ENCODE measurements around the gene RPL15.
"Not testable (repeated sequence)": the region's sequence is repeated elsewhere in the genome, so short reads cannot be mapped to it uniquely, and the experiment has no call there.

RPL15 gene

GRCh38 chr3:23889386-23889785, 27.5 kb upstream of the RPL15 start:
- DNase-seq (ENCODE audit: low read depth in 2 of 2, low spot score in 1 of 2): no peak

- no peak for DNase-seq (ENCODE audit: low read depth in 2 of 2, low spot score in 1 of 2)
These were observed 27.0 kb upstream of the RPL15 start for GRCh38 chr3:23889950-23890349.

GRCh38 chr3:23894254-23895061, 22.5 kb upstream of the RPL15 start:
- no peak for DNase-seq (ENCODE audit: low read depth in 2 of 2, low spot score in 1 of 2)

- no peak for DNase-seq (ENCODE audit: low read depth in 2 of 2, low spot score in 1 of 2)
These were observed 21.8 kb upstream of the RPL15 start for GRCh38 chr3:23895181-23895580.

- DNase-seq (ENCODE audit: low read depth in 2 of 2, low spot score in 1 of 2): no peak
These were observed 16.2 kb upstream of the RPL15 start for GRCh38 chr3:23900744-23901143.

DNA sequence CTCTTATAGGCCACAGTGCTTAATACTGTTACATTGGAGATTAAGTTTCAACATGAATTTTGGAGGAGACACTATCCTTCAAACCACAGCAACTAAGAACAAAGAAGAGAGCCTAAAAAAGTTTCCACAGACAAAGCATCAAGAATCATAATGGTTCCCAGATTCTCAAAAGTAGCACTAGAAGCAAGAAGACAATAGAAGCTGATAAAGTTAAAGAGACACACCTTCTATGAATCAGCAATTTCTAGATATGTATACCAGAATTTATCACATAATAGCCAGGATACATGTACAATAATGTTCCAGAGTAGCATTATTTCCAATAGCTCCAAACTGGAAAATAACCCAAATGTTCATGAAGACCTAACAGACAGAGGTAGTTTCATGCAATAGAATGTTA, 12.4 kb upstream of the RPL15 start:
- no peak for DNase-seq (ENCODE audit: low read depth in 2 of 2, low spot score in 1 of 2)

GRCh38 chr3:23909341-23909740, 7.6 kb upstream of the RPL15 start:
- no peak for DNase-seq (ENCODE audit: low read depth in 2 of 2, low spot score in 1 of 2)

GRCh38 chr3:23911397-23911796, 5.5 kb upstream of the RPL15 start:
- no peak for DNase-seq (ENCODE audit: low read depth in 2 of 2, low spot score in 1 of 2)

- DNase-seq (ENCODE audit: low read depth in 2 of 2, low spot score in 1 of 2): not testable (repeated sequence)
These were observed 4.6 kb upstream of the RPL15 start for GRCh38 chr3:23912335-23912734.

DNA sequence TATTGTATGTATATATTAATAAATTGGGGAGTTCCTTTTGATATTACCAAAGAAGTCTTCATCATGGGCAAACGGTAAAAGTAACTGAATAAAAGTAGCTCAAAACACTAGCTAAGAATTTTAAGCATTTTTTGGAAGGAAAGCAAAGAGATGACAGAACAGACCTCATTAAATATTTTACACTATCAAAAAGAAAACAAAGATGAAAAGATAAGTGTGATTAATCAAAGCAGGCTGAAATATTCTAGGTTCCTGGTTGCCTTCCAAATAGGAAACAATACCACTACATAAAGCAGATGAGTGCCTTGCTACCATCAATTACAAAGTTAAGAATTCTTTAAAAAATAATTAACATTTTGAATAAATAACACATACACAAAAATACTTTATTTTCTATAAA, 3.8 kb upstream of the RPL15 start:
- no peak for DNase-seq (ENCODE audit: low read depth in 2 of 2, low spot score in 1 of 2)

GRCh38 chr3:23913873-23914743, 2.8 kb upstream of the RPL15 start:
- DNase-seq (ENCODE audit: low read depth in 2 of 2, low spot score in 1 of 2): no peak

DNA sequence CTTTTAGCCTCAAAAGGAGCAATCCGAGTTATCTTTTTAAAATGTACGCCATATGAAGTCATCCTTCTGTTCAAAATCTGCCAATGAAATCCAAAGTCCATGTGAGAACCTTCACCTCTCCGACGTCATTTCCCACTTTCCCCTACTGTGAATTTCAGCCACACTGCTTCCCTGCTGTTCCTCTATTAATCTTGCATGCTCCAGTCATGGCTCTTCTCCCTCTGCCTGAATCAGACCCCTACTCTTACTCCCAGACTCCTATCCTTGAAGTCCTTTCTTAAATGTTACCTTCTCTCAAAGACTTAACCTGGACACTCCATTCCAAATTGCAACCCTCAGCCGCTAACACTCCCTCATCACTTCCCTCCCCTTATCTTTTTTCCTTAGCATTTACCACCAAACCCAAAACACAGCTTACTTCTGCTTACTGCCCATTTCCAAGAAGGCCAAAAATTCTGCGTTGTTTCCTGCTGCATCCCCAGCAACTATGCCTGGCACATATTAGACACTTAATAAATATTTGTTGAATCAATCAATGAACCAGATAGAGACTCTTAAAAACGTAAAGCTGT, 1.3 kb upstream of the RPL15 start:
- no peak for DNase-seq (ENCODE audit: low read depth in 2 of 2, low spot score in 1 of 2)

DNA sequence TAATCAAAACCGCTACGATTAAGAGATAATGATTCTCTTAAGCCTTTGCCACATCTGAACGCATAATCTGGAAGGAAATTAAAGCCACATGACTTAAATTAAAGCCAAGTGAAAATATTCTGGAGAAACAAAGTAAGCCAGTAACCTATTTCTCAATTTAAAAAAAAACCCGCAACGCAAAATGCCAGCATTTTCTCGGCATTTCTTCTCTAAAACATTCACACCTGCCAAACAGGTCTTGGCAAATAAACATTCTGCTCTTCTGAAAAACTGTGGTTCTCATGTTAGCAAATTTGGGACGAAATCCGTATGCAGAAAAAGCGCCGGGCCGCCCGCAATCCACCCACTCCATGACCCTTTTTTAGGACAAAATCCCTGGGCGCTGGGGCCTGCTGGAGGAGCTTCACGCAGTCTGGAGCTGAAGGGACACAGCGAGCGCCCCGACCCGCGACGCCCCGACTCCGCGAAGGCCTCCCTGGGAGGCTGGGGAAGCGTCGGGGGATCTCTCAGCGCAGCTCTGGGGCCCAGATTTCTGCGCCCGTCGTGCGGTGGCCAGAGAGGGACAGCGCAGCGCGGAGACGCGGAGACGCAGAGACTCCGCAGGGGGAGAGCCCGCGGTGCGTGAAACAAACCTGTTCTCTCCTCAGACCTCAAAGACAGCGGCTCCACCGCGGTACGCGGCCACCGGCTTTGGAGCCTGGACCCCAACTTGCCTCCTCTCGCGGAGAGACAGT, 613 bp upstream of the RPL15 start:
- no peak for DNase-seq (ENCODE audit: low read depth in 2 of 2, low spot score in 1 of 2)

GRCh38 chr3:23917679-23918303, 859 bp downstream of the RPL15 start:
- not testable (repeated sequence) for DNase-seq (ENCODE audit: low read depth in 2 of 2, low spot score in 1 of 2)

GRCh38 chr3:23918331-23918730, 1.4 kb downstream of the RPL15 start:
- not testable (repeated sequence) for DNase-seq (ENCODE audit: low read depth in 2 of 2, low spot score in 1 of 2)

DNA sequence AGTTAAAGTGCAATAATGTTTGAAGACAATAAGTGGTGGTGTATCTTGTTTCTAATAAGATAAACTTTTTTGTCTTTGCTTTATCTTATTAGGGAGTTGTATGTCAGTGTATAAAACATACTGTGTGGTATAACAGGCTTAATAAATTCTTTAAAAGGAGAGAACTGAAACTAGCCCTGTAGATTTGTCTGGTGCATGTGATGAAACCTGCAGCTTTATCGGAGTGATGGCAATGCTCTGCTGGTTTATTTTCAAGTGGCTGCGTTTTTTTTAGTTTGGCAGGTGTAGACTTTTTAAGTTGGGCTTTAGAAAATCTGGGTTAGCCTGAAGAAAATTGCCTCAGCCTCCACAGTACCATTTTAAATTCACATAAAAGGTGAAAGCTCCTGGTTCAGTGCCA, 2.7 kb downstream of the RPL15 start:
- no peak for DNase-seq (ENCODE audit: low read depth in 2 of 2, low spot score in 1 of 2)

DNA sequence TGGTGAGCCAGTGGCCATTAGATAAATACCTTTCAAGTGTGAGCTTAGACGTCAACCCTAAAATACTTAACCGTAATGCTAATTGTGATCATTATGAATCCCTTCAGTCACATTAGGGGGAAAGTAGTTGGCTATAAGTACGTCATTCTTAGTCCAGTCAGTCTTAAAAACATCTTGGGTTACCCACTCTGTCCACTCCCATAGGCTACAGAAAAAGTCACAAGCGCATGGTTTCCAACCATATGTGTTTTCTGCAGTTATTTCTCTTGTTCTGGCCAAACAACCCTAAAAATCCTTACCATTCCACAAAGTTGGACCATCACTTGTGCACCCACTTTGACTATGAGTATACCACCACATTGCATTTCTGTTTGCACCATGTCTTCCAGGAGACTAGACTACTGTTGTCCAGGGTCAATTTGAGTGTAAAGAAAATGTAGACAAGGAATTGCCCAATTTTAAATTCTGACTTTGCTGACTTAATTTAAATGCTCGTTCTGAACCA, 3.3 kb downstream of the RPL15 start:
- no peak for DNase-seq (ENCODE audit: low read depth in 2 of 2, low spot score in 1 of 2)

DNA sequence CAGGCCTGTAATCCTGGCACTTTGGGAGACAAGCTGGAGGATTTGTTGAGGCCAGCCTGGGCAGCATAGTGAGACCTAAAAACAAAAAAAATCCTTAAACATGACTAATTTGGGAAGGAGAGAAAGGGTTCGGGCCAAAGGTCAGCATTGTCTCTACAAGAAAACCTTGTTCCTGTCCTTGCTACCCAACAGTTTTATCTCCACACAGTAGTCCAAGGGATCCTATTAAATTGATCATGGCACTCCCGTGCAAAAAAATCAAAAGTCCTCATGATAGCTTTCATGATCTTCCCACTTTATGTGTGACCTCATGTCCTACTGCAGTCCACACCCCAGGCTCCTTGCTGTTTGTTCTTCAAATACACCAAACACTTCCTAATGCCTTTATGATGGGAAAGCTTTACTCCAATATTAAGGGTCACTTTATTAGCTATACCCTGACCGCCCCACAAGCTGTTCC, 4.2 kb downstream of the RPL15 start:
- no peak for DNase-seq (ENCODE audit: low read depth in 2 of 2, low spot score in 1 of 2)

GRCh38 chr3:23923786-23924185, 6.9 kb downstream of the RPL15 start:
- DNase-seq (ENCODE audit: low read depth in 2 of 2, low spot score in 1 of 2): no peak

GRCh38 chr3:23926246-23926645, 9.3 kb downstream of the RPL15 start:
- no peak for DNase-seq (ENCODE audit: low read depth in 2 of 2, low spot score in 1 of 2)

- no peak for DNase-seq (ENCODE audit: low read depth in 2 of 2, low spot score in 1 of 2)
These were observed 9.8 kb downstream of the RPL15 start for GRCh38 chr3:23926736-23927135.

Data from stimulated activated CD8-positive, alpha-beta memory T cell treated with anti-CD3 and anti-CD28 coated beads, Interleukin-4, amount 100 ng/mL, for 1 hour (primary cell).